GM12892 (cell line): Measurements from ENCODE around the gene PIGS.
"Not testable (repeated sequence)": the region's sequence is repeated elsewhere in the genome, so short reads cannot be mapped to it uniquely, and the experiment has no call there.

Source experiments
- DNase-seq: peaks from one replicate; pipeline ENCODE4 v3.0.0; 2011; ENCODE audit not compliant: insufficient read length
- FAIRE-seq: peaks from 2 replicates; lab custom pipeline; 2011; peaks lifted over from hg19 to GRCh38; lab: Jason Lieb, UNC
- POLR2A ChIP-seq: IDR thresholded peaks from 2 replicates; pipeline ENCODE4 v1.6.1; 2011; ENCODE audit warnings: low read depth, low read length, control low read depth
- POLR2AphosphoS5 ChIP-seq: IDR thresholded peaks from 2 replicates; pipeline ENCODE4 v1.6.1; 2011; ENCODE audit warnings: low read depth, low read length, control low read depth
- TAF1 ChIP-seq: IDR thresholded peaks from 2 replicates; pipeline ENCODE4 v1.6.1; 2011; ENCODE audit warnings: low read depth, mild to moderate bottlenecking, control low read depth, low read length, borderline replicate concordance

PIGS gene

GRCh38 chr17:28578246-28579195 lies 7.2 kb upstream of the PIGS start:
- DNase-seq (no peak), FAIRE-seq (no peak)
- 0 out of 2 replicates have a peak, but pooled peaks have one; percentile 26 for TF ChIP-seq POLR2AphosphoS5
- TF ChIP-seq POLR2A = no peak
- no peak for TF ChIP-seq TAF1

GRCh38 chr17:28577466-28577824 lies 6.1 kb upstream of the PIGS start:
- DNase-seq (no peak), FAIRE-seq (no peak)
- TF ChIP-seq POLR2AphosphoS5 (no peak), POLR2A (no peak)

DNA sequence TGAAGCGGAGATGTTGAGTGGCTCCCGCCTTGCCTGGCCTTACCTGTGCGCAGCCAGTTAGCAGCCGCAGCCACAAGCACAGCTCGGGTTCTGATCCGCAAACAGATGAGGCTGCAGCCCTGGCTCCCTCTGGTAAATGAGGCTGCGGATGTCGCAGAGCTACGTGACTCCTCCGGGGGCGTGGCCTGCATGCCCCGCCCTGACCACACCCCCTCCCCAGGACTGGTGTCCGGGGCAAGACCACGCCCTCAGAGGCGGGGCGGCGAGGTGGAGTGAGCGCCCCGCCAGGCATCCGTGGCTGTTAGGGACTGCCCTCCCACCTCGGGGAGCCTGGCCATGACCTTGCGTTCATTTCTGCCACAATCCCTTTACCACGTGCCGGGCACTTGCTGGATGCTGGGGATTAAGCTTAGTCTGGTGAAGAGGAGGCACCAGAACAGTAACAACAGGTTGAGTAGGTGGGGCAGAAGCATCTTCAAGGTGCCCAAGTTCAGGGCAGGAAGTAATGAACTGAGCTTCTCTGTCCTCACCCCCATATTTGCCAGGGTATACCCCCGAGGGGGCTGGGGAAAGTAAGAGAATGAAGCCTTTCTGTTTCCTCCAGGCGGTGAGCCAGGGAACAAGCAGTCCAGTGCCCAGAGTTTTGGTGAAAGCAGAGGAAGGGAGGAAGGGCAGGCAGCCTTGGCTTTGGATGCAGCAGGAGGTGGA lies 5.6 kb upstream of the PIGS start, which contains the start of gene ALDOC:
Gene ALDOC (minus strand): TSS at position 138 of the 708 bp plus-strand sequence. CDS start 1,363 bp downstream, outside the sequence.
- peak; percentile 99 for FAIRE-seq
- DNase-seq = peak; percentile 97
- peak; percentile 94 for TF ChIP-seq POLR2AphosphoS5
- TF ChIP-seq TAF1 = peak; percentile 88
- peak; percentile 93 for TF ChIP-seq POLR2A

DNA sequence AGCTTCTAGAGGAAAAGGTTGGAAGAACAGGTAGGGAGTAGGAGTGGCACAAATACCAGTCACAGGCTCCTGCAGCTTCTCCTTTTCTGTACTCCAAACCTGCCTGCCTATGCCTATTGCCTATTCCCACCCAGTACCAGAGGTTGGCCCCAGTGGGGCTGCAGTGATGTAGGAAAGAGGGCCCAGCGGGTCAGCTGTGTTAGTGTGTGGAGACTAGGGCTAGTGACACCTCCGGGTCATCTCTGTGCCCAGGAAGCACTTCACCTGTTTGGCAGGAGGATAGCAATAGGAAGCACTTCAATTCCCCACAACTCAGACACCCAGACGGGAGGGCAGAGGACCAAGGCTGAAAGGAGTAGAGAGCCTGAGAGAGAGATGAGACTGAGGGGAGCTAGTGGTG lies 4.7 kb upstream of the PIGS start:
- peak; percentile 24 for FAIRE-seq
- not testable (repeated sequence) for DNase-seq

DNA sequence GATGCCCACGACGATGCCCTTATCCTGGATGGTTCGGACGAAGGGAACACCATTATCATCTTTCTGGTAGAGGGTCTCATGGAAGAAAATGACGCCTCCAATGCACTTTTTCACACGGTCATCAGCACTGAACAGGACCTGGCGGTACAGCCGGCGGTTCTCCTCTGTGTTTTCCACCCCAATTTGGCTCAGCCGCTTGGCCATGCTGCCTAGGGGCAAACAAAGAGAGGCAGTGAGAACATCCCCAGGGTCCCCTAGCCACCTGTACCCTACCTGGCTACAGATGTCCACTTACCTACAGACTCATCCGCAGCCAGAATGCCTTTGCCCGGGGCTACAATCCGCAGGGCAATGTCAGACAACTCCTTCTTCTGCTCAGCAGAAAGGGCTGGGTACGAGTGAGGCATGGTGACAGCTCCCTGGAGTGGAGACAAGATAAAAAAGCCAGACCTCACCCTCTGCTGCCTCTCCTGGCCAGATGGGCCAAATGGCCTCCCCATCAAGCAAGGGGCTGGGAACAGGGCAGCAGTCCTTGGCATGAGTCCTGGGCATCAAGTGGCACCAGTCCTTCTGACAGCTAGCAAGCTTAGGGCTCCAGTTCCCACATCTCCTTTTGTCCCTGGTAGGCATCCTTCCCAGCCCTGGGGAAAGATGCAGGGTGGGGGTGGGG lies 3.9 kb upstream of the PIGS start:
- DNase-seq (no peak), FAIRE-seq (no peak)

GRCh38 chr17:28574526-28574925 lies 3.2 kb upstream of the PIGS start:
- TF ChIP-seq TAF1 (no peak), POLR2AphosphoS5 (no peak), POLR2A (no peak)
- DNase-seq = no peak
- no peak for FAIRE-seq

More for the DNA sequence above, 3.9 kb upstream of the PIGS start:
- TF ChIP-seq POLR2A (no peak), POLR2AphosphoS5 (no peak), TAF1 (no peak)

DNA sequence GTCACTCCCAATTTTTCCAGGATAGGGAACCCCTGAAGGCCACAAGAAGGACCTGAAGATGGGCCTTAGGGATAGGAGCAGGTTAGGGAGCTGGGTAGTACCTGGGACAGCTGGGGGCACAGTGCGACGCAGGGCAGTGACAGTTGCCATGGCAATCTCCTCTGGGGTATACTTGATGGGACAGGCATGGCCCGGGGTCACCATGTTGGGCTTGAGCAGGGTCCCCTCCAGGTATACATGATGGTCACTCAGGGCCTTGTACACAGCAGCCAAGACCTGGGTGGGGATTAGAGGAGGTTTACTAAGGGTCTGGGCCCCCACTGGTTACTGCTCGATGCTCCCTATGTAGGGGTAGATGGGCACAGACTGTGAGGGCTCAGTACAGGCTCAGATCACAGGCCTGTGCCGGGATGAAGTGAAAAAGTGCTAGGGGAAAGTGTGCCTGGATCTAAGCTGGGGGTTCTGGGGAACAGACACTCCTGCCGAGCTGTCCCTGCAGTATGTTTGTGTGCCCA lies 2.7 kb upstream of the PIGS start:
- FAIRE-seq (no peak), DNase-seq (no peak)
- TF ChIP-seq POLR2A (no peak), TAF1 (no peak), POLR2AphosphoS5 (no peak)

DNA sequence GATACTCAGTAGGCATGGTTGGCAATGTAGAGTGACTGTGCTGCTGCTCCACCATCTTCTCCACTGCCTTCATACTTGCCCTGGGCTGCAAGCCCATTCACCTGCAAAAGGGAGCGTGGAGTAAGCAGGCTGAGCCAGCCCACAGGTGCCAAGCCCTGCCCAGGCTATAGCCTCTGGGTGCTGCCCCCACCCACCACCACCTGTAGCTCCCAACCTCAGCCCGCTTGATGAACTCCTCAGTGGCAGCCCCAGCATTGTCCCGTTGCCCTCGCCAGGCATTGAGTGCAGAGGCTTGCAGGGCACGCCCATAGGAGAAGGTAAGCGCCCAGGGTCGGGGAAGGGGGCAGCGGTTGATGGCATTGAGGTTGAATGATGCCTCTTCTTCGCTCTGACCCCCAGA lies 2.2 kb upstream of the PIGS start:
- FAIRE-seq (no peak), DNase-seq (no peak)
- TF ChIP-seq POLR2AphosphoS5 (no peak), POLR2A (no peak), TAF1 (no peak)

DNA sequence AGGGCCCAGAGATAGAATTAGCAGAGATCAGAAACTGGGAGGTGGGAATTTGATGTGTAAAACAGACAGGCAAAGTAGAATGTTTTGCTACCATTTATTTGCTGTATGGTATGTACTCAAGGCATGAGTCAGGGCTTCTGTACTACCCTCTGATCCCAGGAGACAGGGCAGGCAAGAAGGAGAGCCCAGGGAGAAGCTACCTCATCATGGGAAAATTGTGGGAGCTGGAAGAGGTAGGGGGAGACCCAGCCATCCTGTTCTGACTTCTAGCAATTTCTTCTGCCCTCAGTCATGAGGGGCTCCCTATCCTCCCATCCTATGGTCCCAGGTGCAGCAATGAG lies 1.7 kb upstream of the PIGS start:
- DNase-seq = no peak
- TF ChIP-seq POLR2A (no peak), POLR2AphosphoS5 (no peak), TAF1 (no peak)
- no peak for FAIRE-seq

DNA sequence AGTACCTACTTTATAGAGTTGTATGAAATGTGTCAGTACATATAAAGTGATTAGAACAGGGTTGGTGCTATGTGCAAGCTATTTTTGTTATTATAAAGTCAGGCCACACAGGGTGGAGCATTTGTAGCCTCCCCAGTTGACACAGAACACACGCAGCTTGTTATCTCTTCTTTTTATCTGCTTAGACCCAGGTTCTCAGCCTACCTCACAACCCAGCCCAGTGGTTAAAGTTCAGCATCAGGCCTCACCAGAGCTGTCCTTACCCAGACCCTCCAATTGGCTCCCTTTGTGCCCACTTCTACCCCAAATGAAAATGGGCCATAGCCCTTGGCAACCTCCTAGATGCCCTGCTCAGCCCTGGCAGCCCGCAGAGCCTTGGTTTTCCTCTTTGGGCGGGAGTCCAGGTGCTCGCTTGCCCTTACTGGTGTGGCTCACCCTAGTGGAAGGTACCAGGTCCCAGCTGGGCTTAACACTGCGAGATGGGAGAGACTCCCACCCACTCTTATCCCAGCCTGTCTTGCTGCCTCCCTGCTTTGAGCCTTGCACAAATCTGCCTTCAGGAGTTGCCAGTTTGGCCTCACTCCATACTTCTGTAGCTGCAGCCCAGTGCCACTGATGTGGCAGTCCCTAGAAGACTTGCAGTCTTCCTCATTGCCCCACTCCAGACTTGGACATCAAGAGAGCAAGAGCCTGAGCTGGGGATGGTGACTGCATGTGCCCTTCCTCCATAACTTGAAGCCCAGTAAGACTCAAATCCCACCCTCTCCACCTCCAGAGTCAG lies 1.1 kb upstream of the PIGS start:
- FAIRE-seq (no peak), DNase-seq (no peak)
- no peak for TF ChIP-seq POLR2A
- TF ChIP-seq POLR2AphosphoS5 = no peak
- no peak for TF ChIP-seq TAF1

GRCh38 chr17:28570716-28571360 lies 486 bp downstream of the PIGS start:
- DNase-seq = peak; percentile 48
- FAIRE-seq = peak; percentile 92
- no peak; the same call in 1 of the 2 replicates for TF ChIP-seq POLR2AphosphoS5
- TF ChIP-seq POLR2A = no peak
- TF ChIP-seq TAF1 = 0 out of 2 replicates have a peak, but pooled peaks have one; percentile 19
